Neural progenitor cell (in vitro differentiated cells): Measurements from ENCODE around the gene PDGFD. TPM values are rescaled to one million over a fixed set of nuclear protein-coding genes. Genes with fewer than 3 reads are reported as not detected.

Experiments used
- DNase-seq: peaks from one replicate; pipeline ENCODE4 v3.0.0-alpha.2; 2016; ENCODE audit warnings: low spot score
- H2AFZ ChIP-seq: fragments of 200-600 bp; sonication (generic); replicated peaks from 2 replicates; pipeline ENCODE4 v1.6.1; 2016; ENCODE audit warnings: antibody characterized with exemption
- H3F3A ChIP-seq: fragments of 200-600 bp; sonication (generic); 2 replicates; pipeline ENCODE4 v1.6.1; 2016; ENCODE audit warnings: antibody characterized with exemption, low read depth
- H3K27ac ChIP-seq: fragments of 200-600 bp; sonication (generic); 2 replicates; pipeline ENCODE4 v1.5.1; 2016; ENCODE audit warnings: mild to moderate bottlenecking
- H3K27me3 ChIP-seq: fragments of 200-600 bp; sonication (generic); 2 replicates; pipeline ENCODE4 v1.6.1; 2016; ENCODE audit warnings: mild to moderate bottlenecking, moderate library complexity
- H3K36me3 ChIP-seq: fragments of 200-600 bp; sonication (generic); 2 replicates; pipeline ENCODE4 v1.5.1; 2016
- H3K4me1 ChIP-seq: fragments of 200-600 bp; sonication (generic); 2 replicates; pipeline ENCODE4 v1.6.1; 2016; ENCODE audit warnings: mixed run types
- H3K4me2 ChIP-seq: fragments of 200-600 bp; sonication (generic); 2 replicates; pipeline ENCODE4 v1.6.1; 2016
- H3K4me3 ChIP-seq: fragments of 200-600 bp; sonication (generic); 2 replicates; pipeline ENCODE4 v1.5.1; 2016
- H3K79me2 ChIP-seq: fragments of 200-600 bp; sonication (generic); 2 replicates; pipeline ENCODE4 v1.6.1; 2016; ENCODE audit warnings: low read depth
- H3K9ac ChIP-seq: fragments of 200-600 bp; sonication (generic); 2 replicates; pipeline ENCODE4 v1.6.1; 2016
- H3K9me3 ChIP-seq: fragments of 200-600 bp; sonication (generic); 2 replicates; pipeline ENCODE4 v1.5.1; 2016; ENCODE audit warnings: low read depth
- H4K20me1 ChIP-seq: fragments of 200-600 bp; sonication (generic); 2 replicates; pipeline ENCODE4 v1.6.1; 2016; ENCODE audit warnings: low read depth
- H3K27ac Mint-ChIP-seq: 3 replicates; pipeline ENCODE4 v1.8.0; 2021; ENCODE audit warnings: mixed read lengths
- H3K27me3 Mint-ChIP-seq: 2 replicates; pipeline ENCODE4 v1.8.0; 2022; ENCODE audit warnings: low read depth, mild to moderate bottlenecking, inconsistent platforms, moderate library complexity, mixed read lengths; ENCODE audit not compliant: insufficient read depth
- H3K36me3 Mint-ChIP-seq: 3 replicates; pipeline ENCODE4 v1.8.0; 2021; ENCODE audit warnings: mixed read lengths
- H3K4me1 Mint-ChIP-seq: 3 replicates; pipeline ENCODE4 v1.8.0; 2021; ENCODE audit warnings: mixed read lengths
- H3K4me3 Mint-ChIP-seq: 3 replicates; pipeline ENCODE4 v1.8.0; 2021; ENCODE audit warnings: mild to moderate bottlenecking, moderate library complexity, mixed read lengths
- H3K9me3 Mint-ChIP-seq: 3 replicates; pipeline ENCODE4 v1.8.0; 2020; ENCODE audit warnings: mixed read lengths
- CTCF ChIP-seq: fragments of 200-600 bp; sonication (generic); IDR thresholded peaks from 2 replicates; pipeline ENCODE4 v1.5.1; 2017; ENCODE audit warnings: antibody characterized with exemption, mild to moderate bottlenecking
- EZH2 ChIP-seq: fragments of 200-600 bp; sonication (generic); IDR thresholded peaks from 2 replicates; pipeline ENCODE4 v1.6.1; 2017; ENCODE audit warnings: antibody characterized with exemption, mild to moderate bottlenecking, moderate library complexity
- EZH2phosphoT487 ChIP-seq: fragments of 200-600 bp; sonication (generic); IDR thresholded peaks from 2 replicates; pipeline ENCODE4 v1.6.1; 2017; ENCODE audit warnings: antibody characterized with exemption
- total RNA-seq: library from RNA; depleted of rRNA; stranded (reverse); fragments of >200 nt; gene quantifications from 2 replicates; pipeline ENCODE4 v1.2.3, GENCODE V29; 2015; ENCODE audit warnings: low replicate concordance

The PDGFD gene
- total RNA-seq, 1 donor from 2014 or later: 3.7 TPM

GRCh38 chr11:104105155-104105554 is 58.8 kb downstream of the PDGFD start:
- Histone ChIP-seq H4K20me1 (no peaks in the 10 kb centered on the region), H3K27ac (no peak overlapping the region)
- no peak overlapping the region for H3K27ac Mint-ChIP-seq

GRCh38 chr11:104104664-104105063 is 59.3 kb downstream of the PDGFD start:
- no peaks in the 10 kb centered on the region for H3K36me3 ChIP-seq
- no peaks in the 10 kb centered on the region for H3K4me1 ChIP-seq
- H3K4me2 ChIP-seq: no peak overlapping the region
- no peak overlapping the region for H3K27ac ChIP-seq
- no peaks in the 10 kb centered on the region for H3K9me3 ChIP-seq
- no peaks in the 10 kb centered on the region for H3K27me3 Mint-ChIP-seq
- no peaks in the 10 kb centered on the region for H3K4me1 Mint-ChIP-seq
- H3K4me3 Mint-ChIP-seq: no peak overlapping the region
- H3K36me3 Mint-ChIP-seq: no peaks in the 10 kb centered on the region
- no peaks in the 10 kb centered on the region for H4K20me1 ChIP-seq
- no peak overlapping the region for H3K4me3 ChIP-seq
- H3K27ac Mint-ChIP-seq: no peak overlapping the region
- no peaks in the 10 kb centered on the region for H3K79me2 ChIP-seq
- H3K9me3 Mint-ChIP-seq: peaks cover 10% of the 10 kb centered on the region
- TF ChIP-seq CTCF: no peak
- no peak for TF ChIP-seq EZH2
- TF ChIP-seq EZH2phosphoT487: no peak
- H3F3A ChIP-seq: no peaks in the 10 kb centered on the region
- no peak for DNase-seq
- no peak overlapping the region for H3K9ac ChIP-seq
- no peak overlapping the region for H2AFZ ChIP-seq
- H3K27me3 ChIP-seq: no peaks in the 10 kb centered on the region

More at GRCh38 chr11:104105155-104105554, 58.8 kb downstream of the PDGFD start:
- Histone ChIP-seq H3K4me1 (no peaks in the 10 kb centered on the region), H3K9ac (no peak overlapping the region), H2AFZ (no peak overlapping the region), H3K36me3 (no peaks in the 10 kb centered on the region), H3K9me3 (no peaks in the 10 kb centered on the region), H3K79me2 (no peaks in the 10 kb centered on the region), H3F3A (no peaks in the 10 kb centered on the region), H3K4me2 (no peak overlapping the region), H3K4me3 (no peak overlapping the region), H3K27me3 (no peaks in the 10 kb centered on the region)
- DNase-seq: no peak
- Mint-ChIP-seq H3K4me3 (no peak overlapping the region), H3K36me3 (no peaks in the 10 kb centered on the region), H3K27me3 (no peaks in the 10 kb centered on the region), H3K4me1 (no peaks in the 10 kb centered on the region), H3K9me3 (peaks cover 7% of the 10 kb centered on the region)
- TF ChIP-seq CTCF (no peak), EZH2 (no peak), EZH2phosphoT487 (no peak)

GRCh38 chr11:104104201-104104600 is 59.7 kb downstream of the PDGFD start:
- Mint-ChIP-seq H3K4me1 (no peaks in the 10 kb centered on the region), H3K9me3 (peaks cover 10% of the 10 kb centered on the region), H3K36me3 (no peaks in the 10 kb centered on the region), H3K4me3 (no peak overlapping the region), H3K27me3 (no peaks in the 10 kb centered on the region), H3K27ac (no peak overlapping the region)
- Histone ChIP-seq H2AFZ (no peak overlapping the region), H3K27ac (no peak overlapping the region), H3F3A (no peaks in the 10 kb centered on the region), H3K4me1 (no peaks in the 10 kb centered on the region), H3K4me3 (no peak overlapping the region), H3K27me3 (no peaks in the 10 kb centered on the region), H3K9ac (no peak overlapping the region), H3K9me3 (no peaks in the 10 kb centered on the region), H3K4me2 (no peak overlapping the region), H3K79me2 (no peaks in the 10 kb centered on the region), H3K36me3 (no peaks in the 10 kb centered on the region), H4K20me1 (no peaks in the 10 kb centered on the region)
- no peak for DNase-seq
- TF ChIP-seq EZH2 (no peak), CTCF (no peak), EZH2phosphoT487 (no peak)
